SU-DHL-6 (cell line): ENCODE data around the gene WASHC1.
"Not testable (repeated sequence)": the region's sequence is repeated elsewhere in the genome, so short reads cannot be mapped to it uniquely, and the experiment has no call there.

ENCODE experiments used
- CTCF ChIP-seq: fragments of 200-600 bp; sonication (generic); IDR thresholded peaks from one replicate; pipeline ENCODE4 v1.5.1; 2017; ENCODE audit warnings: antibody characterized with exemption, mild to moderate bottlenecking, low read length, moderate library complexity; ENCODE audit not compliant: insufficient read depth, poor library complexity, severe bottlenecking
- EZH2phosphoT487 ChIP-seq: fragments of 200-600 bp; sonication (generic), shearing (Covaris generic); conservative IDR thresholded peaks from 2 replicates; pipeline ENCODE4 v1.6.1; 2018; ENCODE audit warnings: mild to moderate bottlenecking, antibody characterized with exemption, low read length, moderate library complexity, mixed read lengths

- TF ChIP-seq CTCF, EZH2phosphoT487: not testable (repeated sequence)
Measured at GRCh38 chr9:14129-14809, 15.0 kb downstream of the WASHC1 start.
